ENCODE measurements around the gene FRMD1.

- TF ChIP-seq, protein P1, sequence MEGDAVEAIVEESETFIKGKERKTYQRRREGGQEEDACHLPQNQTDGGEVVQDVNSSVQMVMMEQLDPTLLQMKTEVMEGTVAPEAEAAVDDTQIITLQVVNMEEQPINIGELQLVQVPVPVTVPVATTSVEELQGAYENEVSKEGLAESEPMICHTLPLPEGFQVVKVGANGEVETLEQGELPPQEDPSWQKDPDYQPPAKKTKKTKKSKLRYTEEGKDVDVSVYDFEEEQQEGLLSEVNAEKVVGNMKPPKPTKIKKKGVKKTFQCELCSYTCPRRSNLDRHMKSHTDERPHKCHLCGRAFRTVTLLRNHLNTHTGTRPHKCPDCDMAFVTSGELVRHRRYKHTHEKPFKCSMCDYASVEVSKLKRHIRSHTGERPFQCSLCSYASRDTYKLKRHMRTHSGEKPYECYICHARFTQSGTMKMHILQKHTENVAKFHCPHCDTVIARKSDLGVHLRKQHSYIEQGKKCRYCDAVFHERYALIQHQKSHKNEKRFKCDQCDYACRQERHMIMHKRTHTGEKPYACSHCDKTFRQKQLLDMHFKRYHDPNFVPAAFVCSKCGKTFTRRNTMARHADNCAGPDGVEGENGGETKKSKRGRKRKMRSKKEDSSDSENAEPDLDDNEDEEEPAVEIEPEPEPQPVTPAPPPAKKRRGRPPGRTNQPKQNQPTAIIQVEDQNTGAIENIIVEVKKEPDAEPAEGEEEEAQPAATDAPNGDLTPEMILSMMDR (IDR thresholded peaks at IDR 0.05 in 2 of 3, conservative IDR thresholded peaks at IDR 0.05 in 1 of 3; ENCODE audit: borderline replicate concordance in 1 of 3, insufficient read depth in 1 of 3, low read depth in 2 of 3, low read length in 2 of 3) = no peak
- TF ChIP-seq POLR2A (IDR thresholded peaks at IDR 0.05; ENCODE audit: borderline replicate concordance, extremely low read depth, insufficient read depth, insufficient read length) (no peak), EZH2 (IDR thresholded peaks at IDR 0.05) (no peak), JUND (IDR thresholded peaks at IDR 0.05) (no peak), POLR2AphosphoS5 (IDR thresholded peaks at IDR 0.05; ENCODE audit: low read depth, low read length) (no peak), ZNF274 (IDR thresholded peaks at IDR 0.05; ENCODE audit: low read depth, low read length) (no peak), SIN3A (IDR thresholded peaks at IDR 0.05; ENCODE audit: low read depth) (no peak), REST (IDR thresholded peaks at IDR 0.05; ENCODE audit: low read depth) (no peak), ZFX (IDR thresholded peaks at IDR 0.05) (no peak), CEBPB (IDR thresholded peaks at IDR 0.05; ENCODE audit: low read depth) (no peak)
Measured at GRCh38 chr6:168062346-168063289, 16.4 kb downstream of the FRMD1 start.

Data from HCT116 (cell line).